IPS DF 4.7 (cell line): ENCODE measurements around the gene RCOR2.
"Not testable (repeated sequence)": the region's sequence is repeated elsewhere in the genome, so short reads cannot be mapped to it uniquely, and the experiment has no call there.

Source experiments
- DNase-seq: peaks from one replicate; pipeline ENCODE4 v3.0.0-alpha.2; 2013; ENCODE audit warnings: low spot score; ENCODE audit errors: extremely low read depth

Gene RCOR2

DNA sequence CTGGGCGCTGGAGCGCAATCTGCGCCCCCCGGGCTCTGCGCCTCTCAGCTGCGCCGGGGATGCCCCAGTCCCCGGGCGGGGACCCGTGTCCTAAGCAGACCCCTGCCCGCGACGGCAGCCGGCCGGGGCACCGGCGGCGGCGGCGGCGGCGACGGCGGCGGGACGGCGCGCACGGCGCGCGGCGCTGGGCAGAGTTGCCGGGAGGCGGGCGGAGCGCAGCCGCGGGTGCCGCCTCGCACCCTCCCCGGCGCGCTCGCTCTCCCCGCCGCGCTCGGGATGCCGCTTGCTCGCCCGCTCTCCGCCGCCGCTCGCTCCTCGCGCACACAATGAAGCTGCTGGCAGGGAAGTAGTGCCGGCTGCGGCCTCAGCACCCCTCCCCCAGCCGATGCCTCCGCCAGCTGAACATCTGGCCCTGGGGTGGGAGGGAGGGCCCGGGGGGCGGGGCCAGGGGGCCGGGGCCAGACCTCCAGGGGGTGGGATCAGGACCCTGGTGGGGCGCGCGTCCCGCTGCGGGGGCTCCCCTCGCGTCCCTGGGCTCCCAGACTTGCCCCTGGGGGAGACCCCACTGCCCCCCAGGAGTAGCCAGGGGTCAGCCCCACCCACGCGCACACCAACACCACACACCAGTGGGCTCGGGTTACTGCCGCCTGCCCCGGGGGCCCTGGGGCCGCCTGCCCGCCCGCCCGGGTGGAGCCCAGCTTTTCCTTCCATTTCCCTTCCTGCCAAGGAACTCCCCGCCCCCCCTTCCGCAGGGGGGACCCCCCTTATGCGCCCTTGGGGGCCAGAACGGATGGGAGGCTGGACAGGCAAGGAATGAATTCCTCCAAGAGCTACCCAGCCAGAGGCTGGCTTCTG, at the start of gene RCOR2:
Gene RCOR2 (minus strand): TSS at position 328 of the 855 bp plus-strand sequence. CDS start 708 bp downstream, outside the sequence.
- no peak for DNase-seq

DNA sequence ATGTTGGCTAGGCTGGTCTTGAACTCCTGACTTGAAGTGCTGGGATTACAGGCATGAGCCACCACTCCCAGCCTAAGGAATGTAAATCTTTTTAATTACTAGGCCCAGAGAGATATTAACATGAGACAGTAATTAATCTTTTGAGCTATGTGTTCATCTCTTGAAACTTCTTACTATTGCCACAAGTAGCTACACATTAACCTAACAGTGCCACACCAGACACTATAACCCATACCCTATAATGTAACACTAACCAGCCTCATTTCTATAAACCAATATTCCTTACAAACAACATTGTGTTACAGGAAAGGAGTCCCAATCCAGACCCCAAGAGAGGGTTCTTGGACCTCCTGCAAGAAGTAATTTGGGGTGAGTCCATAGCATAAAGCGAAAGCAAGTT, 49.5 kb upstream of the RCOR2 start:
- no peak for DNase-seq

DNA sequence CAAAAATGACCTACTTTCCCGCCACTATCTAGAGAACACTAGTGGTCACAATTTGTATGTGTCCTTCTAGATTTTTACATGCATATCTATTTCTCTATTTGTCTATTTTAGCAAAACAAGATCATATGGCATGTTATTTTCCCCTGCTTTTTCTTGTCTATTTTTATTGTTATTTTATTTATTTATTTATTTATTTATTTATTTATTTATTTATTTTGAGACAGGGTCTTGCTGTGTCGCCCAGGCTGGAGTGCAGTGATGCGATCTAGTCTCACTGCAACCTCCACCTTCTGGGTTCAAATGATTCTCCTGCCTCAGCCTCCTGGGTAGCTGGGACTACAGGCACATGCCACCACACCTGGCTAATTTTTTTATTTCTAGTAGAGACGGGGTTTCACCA, 46.9 kb upstream of the RCOR2 start:
- not testable (repeated sequence) for DNase-seq

DNA sequence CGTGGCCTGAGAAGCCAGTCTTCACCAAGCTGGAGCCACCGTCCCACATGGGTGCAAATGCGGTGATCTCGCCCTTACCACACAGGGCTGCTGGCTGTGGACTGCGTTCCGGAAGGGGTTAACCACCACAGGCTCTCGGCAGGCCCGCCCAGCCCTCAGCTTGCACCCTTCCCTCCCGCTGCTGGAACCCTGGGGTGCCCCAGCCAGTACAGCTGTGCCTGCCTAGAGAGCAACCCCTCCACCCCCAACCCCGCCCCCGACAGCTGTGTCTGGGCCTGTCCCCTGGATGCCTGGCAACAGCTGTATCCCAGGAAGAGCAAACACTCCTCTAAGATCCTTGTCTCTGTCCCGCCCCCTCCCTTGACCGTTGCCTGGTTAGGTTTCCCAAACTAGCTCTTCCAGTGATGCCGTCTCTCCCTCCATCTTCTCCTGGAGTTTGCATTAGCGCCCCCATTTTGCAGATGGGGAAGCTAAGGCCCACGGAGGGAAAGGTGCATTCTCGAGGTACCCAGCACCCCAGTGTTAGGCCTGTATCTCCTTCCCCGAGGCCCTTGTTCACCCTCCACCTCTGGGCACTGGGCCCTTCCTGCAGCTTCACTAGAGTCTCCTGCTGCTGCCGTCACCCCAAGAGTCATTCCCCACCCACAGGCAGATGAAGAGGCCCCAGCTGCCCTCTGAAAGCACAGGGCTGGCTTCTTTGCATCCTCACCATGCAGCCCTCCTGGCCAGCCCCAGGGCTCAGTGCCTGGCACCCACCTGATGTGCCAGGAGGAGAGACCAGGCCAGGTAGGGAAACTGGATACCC, 44.8 kb upstream of the RCOR2 start:
- no peak for DNase-seq

DNA sequence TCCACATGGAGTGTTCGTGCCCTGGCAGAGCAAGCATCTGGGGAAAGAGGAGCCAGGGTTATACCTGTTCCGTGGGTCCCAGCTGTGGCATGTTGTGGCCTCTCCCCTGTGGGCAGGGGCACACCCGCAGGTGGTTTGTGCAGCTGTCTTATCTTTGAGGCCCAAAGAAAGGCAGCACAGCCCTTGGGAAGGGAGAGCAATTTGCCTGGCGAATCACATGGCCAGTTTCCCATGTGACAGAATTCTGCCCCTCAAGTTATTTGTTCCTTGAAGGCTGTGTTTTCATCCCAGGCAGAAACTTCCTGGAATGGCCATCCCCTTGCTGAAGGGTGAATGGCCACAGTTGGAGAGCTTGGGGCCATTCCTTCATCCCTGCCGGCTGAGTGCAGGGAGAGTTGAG, 41.0 kb upstream of the RCOR2 start:
- DNase-seq: no peak

DNA sequence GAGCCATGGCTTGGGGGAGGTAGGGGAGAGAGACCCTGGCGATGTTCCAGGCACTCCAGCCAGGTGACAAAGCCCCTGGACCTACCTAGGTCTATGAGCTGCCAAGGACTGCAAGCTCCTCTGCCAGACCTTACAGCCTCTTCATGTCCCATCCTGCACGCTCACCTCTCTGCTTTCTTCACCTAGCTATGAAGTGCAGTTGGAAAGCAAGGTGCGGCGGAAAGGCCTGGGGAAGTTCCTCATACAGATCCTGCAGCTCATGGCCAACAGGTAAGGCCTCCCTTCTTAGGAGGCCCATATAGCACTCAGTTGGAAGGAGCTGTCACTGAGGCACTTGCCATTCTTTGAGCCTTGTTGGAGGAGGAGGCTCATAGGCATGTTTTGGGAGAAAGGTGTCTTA, 35.6 kb upstream of the RCOR2 start:
- no peak for DNase-seq

DNA sequence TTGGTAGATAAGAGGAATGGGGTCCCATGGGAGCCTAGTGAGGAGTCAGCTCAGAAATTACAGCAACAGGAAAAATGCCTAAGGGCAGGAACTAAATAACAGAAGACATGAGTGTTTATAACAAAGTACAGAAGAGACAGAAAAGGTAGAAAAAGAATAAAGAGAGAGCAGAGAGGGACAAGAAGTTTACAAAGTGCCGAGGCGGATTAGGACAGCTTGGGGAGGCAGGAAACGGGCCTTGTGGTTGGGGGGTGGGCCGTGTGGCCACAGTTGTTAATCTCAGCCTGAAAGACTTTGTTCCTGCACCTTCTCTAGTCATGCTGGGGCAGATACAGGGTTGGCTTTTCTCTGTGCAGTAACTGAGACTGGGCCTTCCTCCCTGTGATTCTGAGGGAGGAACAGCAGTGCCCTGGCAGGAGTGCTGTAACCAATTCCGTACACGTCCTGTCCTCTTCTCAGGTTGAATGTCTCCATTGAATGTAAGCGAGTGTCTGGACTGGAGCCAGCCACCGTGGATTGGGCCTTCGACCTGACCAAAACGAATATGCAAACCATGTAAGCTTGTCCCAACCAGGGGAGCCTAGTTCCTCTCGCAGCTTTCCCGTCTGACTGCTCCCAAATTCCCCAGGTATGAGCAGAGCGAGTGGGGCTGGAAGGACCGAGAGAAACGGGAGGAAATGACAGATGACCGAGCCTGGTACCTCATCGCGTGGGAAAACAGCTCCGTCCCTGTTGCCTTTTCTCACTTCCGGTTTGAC, 35.0 kb upstream of the RCOR2 start:
- DNase-seq: no peak

DNA sequence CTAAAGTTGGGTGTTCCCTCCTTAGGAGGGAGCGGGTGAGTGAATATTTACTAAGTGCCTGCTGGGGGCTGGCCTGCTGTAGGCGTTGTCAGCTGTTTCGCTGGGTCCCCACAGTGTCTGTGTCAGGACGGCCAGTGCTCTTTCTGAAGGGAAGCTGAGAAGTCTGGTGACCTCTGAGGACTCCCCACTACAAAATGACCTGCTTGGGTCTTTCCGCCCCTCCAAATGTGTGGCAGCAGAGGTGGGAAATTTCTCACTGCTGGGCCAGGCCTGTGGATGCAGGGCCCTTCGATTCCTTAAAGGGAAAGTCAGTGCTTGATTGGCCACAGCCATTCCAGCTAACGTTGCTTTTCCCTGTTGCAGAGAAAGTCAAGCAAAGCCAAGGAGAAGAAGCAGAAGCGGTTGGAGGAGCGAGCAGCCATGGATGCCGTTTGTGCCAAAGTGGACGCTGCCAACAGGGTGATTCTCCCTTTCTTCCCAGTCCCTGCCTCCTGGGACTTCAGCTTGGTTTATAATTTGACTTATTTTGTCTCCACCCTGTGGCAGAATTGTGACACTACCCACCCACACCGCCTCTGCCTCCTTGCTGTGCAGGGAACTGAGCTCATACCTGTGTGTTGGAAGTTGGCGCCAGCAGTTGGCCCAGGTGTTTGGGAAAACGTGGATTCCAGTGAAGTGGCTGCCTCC, 28.7 kb upstream of the RCOR2 start:
- DNase-seq: no peak

DNA sequence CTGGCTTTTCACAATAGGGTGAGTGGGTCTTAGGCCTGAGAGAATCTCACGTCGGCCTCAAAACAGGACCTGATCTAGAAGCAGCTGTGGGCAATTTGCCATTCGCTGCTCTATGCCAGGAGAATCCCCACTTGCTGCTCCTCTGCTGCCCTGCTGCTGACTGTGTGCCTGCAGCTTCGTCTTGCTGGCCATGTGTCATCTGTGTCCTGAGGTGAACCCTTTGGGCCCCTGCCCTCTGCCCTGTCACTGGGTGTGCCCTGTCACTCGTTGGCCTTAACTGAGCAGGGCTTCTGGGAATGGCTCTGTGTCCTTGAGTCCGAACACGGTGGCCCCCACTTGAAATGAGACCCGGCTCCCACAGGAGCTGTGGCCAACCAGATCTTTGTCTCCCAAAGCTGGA, 28.0 kb upstream of the RCOR2 start:
- no peak for DNase-seq

DNA sequence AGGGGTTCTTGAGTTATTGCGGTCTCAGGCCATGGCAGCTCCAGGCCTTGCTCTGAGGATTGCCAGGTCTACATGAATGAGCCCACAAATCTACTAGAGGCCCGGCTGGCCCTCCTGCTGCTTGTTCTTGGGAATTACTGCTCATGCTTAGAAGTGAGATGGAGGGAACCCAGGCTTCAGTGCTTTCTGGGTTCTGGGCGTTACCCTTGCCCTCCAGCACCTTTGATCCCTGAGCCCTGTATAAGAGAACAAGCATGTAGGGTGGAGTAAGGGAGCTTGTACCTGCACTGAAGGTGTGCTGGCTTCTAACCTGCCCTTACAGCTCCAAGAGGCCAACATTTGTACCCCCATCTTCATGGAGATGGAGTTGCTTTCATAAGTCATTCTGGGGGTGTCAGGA, 25.8 kb upstream of the RCOR2 start:
- no peak for DNase-seq

DNA sequence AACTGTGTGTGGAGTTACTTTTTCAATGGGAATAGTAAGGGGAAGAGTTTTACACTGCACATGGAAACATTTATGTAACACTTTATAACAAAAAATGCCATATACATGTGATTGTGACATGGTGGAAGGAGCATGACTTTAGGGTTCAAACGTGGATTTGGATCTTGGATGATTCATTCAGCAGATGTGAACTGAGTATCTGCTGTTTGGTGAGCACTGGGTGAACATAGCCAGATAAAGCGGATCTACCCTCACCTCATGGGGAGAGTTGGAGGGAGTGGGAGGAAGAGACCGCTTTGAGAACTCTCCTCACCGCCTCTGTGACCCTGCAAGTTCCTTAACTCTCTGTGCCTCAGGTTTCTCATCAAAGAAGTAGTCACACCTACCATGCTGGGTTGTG, 24.9 kb upstream of the RCOR2 start:
- no peak for DNase-seq

DNA sequence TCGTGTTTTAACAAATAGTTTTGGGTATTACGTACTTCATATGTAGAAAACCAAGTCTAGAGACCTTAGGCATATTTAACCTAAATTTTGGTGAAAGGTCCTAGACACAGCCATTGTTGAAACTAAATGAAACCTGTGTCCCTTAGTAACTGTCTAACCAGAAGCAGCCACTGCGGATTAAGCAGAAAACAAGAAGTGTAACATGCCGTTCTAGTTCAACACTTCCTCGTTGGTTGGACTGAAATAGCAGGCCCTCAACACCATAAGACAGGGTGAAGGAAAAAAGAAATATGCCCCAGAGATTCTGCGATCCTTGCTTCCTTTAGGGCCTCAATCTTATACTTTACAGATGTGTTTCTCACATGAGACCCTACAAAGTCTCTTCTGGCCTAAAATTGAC, 23.8 kb upstream of the RCOR2 start:
- no peak for DNase-seq

DNA sequence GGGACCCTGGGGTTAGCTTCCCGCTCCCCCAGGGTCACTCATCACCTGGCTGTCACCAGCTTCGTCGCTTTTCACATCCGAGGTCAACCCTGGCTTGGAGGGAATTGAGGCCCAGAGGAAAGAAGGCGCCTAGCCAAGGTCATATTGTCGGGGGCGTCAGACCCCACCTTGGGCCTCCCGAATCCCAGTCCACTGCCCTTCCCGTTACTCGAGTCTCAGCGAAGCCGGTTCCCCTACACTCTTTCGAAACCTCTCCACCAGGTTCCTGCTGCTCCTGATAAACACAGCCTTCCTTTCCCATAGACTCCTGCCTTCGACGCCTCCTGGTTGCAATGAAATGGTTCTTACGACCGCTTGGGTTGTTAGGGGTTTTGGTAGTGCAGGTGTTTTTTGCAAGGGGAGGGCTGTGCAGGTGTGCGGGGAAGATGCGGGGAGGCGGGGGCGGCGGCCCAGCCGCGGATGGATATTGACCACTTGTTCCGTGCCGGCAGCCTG, 22.5 kb upstream of the RCOR2 start:
- DNase-seq: no peak

DNA sequence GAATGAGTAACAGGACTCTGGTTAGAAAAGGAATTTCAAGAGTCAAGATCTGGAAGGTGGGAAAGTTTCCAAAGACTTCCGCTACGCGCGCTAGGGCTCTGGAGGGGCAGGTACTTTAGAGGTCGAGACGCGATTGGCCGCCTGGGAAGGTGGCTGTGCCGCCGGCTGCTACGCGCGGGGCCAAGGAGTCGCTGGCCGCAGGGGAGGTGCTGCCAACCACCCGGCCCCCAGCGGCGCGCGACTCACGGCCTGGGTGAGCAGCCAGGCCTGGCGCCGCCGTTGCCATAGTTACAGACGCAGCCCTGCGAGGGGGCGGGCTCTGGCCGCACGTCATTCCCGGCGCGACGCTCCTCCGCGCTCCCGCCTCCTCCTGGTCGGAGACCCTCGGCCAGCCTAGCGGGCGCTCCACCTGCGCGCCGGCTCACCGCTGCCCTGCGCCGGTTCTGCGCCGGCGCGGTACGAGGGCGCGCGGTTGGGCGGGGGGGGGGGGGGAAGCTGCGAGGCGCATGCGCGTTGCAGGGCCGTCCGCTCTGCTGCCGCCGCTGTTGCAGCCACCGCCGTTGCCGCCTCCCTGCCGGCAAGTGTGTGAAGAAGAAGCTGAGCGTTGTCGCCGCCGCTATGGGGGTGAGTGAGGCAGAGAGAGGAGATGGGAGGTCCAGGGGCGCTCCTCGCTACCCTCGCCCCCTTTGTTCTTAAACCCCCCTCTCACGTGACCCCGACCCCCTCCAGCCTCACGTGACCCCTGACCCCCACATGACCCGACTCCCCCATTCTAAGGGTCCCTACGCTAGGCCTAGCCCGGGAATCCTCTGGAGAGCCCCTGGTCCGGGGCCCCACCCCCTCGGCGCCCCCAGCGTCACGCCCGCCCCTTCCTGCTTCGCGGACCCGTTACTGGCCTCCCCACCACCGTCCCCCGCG, 21.8 kb upstream of the RCOR2 start, which contains the start of gene NAA40:
Gene NAA40 (plus strand): TSS at position 524 of the 918 bp plus-strand sequence. CDS start 95 bp downstream, at position 619.
- no peak for DNase-seq

DNA sequence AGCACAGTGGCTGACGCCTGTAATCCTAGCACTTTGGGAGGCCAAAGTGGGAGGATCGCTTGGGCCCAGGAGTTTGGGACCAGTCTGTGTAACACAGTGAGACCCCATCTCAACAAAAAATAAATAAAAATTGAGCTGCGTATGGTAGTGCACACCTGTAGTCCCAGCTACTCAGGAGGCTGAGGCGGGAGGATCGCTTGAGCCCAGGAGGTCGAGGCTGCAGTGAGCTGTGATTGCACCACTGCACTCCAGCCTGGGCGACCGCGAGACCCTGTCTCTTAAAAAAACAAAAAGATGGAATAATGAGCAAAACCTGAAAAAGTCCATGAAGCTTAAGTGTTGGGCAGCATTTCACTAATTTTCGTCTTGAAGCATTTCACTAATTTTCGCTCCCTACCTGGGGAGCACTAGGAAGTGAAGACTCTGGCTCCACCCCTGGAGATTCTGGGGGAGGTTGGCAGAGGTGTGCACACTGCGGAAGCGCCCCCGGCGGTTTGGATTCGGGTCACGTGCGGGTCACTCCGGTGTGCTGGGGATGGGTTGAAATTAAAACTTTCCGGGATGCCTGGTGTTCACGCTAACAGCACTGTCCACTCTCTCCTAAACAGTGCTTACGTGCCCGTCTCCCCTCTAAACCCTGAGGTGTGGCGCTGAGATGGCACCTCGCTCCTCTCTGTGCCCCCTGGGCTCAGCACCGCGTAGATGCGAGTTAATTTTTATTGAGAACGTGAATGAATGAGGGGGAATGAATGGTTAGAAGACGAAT, 20.9 kb upstream of the RCOR2 start:
- no peak for DNase-seq

DNA sequence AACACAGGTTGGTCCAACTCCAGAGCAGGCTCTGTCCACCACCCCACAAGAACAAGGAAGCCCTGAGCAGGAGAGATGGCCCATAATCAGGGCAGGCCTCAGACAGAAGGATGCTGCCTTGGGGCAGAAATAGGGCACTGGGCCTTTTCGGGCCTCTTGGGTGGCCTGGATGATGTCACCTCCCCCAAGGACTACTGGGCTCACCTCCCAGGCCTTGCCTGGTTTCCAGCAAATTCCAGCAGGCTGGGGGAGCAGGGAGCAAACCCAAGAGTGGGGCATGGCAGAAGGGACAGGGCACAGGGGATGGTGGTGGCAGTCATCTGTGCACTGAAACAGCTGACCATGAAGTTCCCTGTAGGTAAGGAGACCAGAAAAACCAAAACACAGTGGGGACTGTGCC, 16.5 kb upstream of the RCOR2 start:
- no peak for DNase-seq

DNA sequence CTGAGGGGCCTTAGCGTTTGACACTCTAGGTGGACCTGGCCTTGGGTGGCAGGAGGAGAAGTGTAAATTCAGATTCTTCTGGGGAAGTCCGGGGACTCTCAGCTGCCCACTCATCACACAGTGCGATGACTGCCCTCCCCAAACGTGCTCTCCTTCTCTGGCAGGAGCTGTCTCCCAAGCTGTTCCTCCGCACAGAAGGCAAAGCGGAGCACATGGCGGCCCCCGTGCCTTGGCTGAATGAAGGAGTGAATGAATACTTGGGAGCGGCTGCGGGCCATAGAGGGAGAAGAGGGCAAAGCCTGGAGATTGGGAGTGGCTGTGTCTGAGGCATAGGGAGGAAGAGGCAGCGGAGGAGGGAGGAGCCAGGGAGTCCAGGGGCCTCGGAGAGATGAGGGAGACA, 14.9 kb upstream of the RCOR2 start:
- no peak for DNase-seq

DNA sequence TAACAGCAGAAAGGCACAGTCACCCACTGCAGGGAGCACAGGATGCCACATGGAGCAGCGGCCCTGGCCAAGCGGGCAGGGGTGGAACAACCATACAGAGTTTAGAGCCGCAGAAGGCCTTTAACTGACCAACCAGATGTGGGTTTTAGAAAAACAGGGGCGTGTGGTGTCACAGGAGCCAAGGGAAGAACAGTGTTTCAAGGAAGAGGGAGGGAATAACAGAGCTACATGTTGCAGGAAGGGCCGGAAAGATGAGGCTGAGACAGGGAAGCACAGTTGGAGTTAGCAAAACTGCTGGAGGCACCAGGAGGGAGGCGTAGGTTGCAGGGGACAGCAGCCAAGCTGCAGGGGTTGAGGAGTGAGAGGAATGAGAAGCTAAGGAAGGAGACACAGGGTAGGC, 14.1 kb upstream of the RCOR2 start:
- DNase-seq: no peak

DNA sequence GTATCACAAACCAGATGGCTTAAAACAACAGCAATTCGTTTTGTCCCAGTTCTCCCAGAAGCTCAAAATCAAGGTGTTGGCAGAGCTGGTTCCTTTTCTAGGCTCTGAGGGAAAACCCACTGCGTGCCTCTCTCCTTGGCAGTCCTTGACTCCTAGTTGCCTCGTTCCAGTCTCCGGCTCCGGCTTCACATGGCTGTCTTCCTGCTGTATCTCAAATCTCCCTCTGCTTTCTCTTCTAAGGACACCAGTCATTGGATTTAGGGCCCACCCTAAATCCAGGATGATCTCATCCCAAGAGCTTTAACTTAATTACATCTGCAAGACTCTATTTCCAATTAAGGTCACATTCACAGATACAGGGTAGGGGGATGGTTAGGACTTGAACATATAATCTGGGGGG, 12.7 kb upstream of the RCOR2 start:
- no peak for DNase-seq
